ENCODE results near the gene RAPGEF2. TPM values are rescaled to one million over a fixed set of nuclear protein-coding genes. Genes with fewer than 3 reads are reported as not detected.

RAPGEF2 gene
- total RNA-seq, 4 donors from 2014 or later: 14.1 to 30.5 (median 21.4) TPM

GRCh38 chr4:159287767-159288166 lies 184.9 kb downstream of the RAPGEF2 start:
- H3K27me3 ChIP-seq: no peaks in the 10 kb centered on the region
- H3K36me3 ChIP-seq: no peaks in the 10 kb centered on the region
- 96 to 97% methylated on average over 1 of the region's 1 CpG for WGBS, 2 donors
- no peak for DNase-seq
- no peak overlapping the region for H3K27ac ChIP-seq
- H3K9me3 ChIP-seq: no peaks in the 10 kb centered on the region
- H3K4me3 ChIP-seq: no peak overlapping the region
- H3K4me1 ChIP-seq: no peaks in the 10 kb centered on the region
- intact Hi-C loops (cut with DNase I): no loop called here
- TF ChIP-seq CTCF (IDR thresholded peaks at IDR 0.05) (no peak), POLR2A (IDR thresholded peaks at IDR 0.05) (no peak)

- intact Hi-C loops (cut with DNase I): no loop called here
- 53 to 83% methylated on average over 3 of the region's 3 CpGs for WGBS, 2 donors
- Histone ChIP-seq H3K9me3 (no peaks in the 10 kb centered on the region), H3K27ac (no peak overlapping the region), H3K27me3 (no peaks in the 10 kb centered on the region), H3K36me3 (no peaks in the 10 kb centered on the region), H3K4me3 (no peak overlapping the region), H3K4me1 (no peaks in the 10 kb centered on the region)
- no peak for TF ChIP-seq POLR2A (IDR thresholded peaks at IDR 0.05)
- no peak for DNase-seq
These were observed 186.8 kb downstream of the RAPGEF2 start for GRCh38 chr4:159289682-159290081.

GRCh38 chr4:159290321-159291030 lies 187.6 kb downstream of the RAPGEF2 start:
- Histone ChIP-seq H3K4me3 (no peak overlapping the region), H3K4me1 (no peaks in the 10 kb centered on the region), H3K27me3 (no peaks in the 10 kb centered on the region), H3K36me3 (no peaks in the 10 kb centered on the region), H3K9me3 (no peaks in the 10 kb centered on the region), H3K27ac (no peak overlapping the region)
- intact Hi-C loops (cut with DNase I): no loop called here
- TF ChIP-seq CTCF (IDR thresholded peaks at IDR 0.05) (no peak), POLR2A (IDR thresholded peaks at IDR 0.05) (no peak)
- DNase-seq: no peak
- 76 to 82% methylated on average over 2 of the region's 2 CpGs for WGBS, 2 donors

- no peak for DNase-seq
- H3K36me3 ChIP-seq: no peaks in the 10 kb centered on the region
- intact Hi-C loops (cut with DNase I): no loop called here
These were observed 188.3 kb downstream of the RAPGEF2 start for GRCh38 chr4:159291176-159291575.

GRCh38 chr4:159292137-159292896 lies 189.4 kb downstream of the RAPGEF2 start:
- no peak for DNase-seq
- 94% methylated on average over 4 of the region's 4 CpGs for WGBS, 2 donors
- Histone ChIP-seq H3K4me1 (peaks cover 0 to 16% (median 7%) of the 10 kb centered on the region in 3 donors), H3K36me3 (no peaks in the 10 kb centered on the region), H3K9me3 (no peaks in the 10 kb centered on the region), H3K27ac (no peak overlapping the region), H3K27me3 (no peaks in the 10 kb centered on the region), H3K4me3 (no peak overlapping the region)
- intact Hi-C loops (cut with DNase I): no loop called here
- TF ChIP-seq POLR2A (IDR thresholded peaks at IDR 0.05) (no peak), CTCF (IDR thresholded peaks at IDR 0.05) (no peak)

More at GRCh38 chr4:159291176-159291575, 188.3 kb downstream of the RAPGEF2 start:
- Histone ChIP-seq H3K9me3 (no peaks in the 10 kb centered on the region), H3K4me3 (no peak overlapping the region), H3K4me1 (peaks cover 0 to 4% (median 4%) of the 10 kb centered on the region in 3 donors), H3K27ac (no peak overlapping the region), H3K27me3 (no peaks in the 10 kb centered on the region)
- TF ChIP-seq POLR2A (IDR thresholded peaks at IDR 0.05): no peak
- no peak for TF ChIP-seq CTCF (IDR thresholded peaks at IDR 0.05)
- WGBS, 2 donors: 82 to 89% methylated on average over 3 of the region's 3 CpGs
